ENCODE results near the gene ST6GALNAC3.

Gene ST6GALNAC3

GRCh38 chr1:76164165-76164564 is 89.6 kb downstream of the ST6GALNAC3 start:
- H4K5ac ChIP-seq (ENCODE audit: low read length) = no peak overlapping the region
- H3K36me3 ChIP-seq (ENCODE audit: control insufficient read depth, insufficient read depth, low read length) = no peaks in the 10 kb centered on the region
- no peak overlapping the region for H4K8ac ChIP-seq (ENCODE audit: low read depth, low read length)
- H3K27ac ChIP-seq (ENCODE audit: low read depth, low read length) = no peak overlapping the region
- no peak overlapping the region for H3K9ac ChIP-seq (ENCODE audit: low read length)
- H3K27me3 ChIP-seq (ENCODE audit: insufficient read depth, low read length, poor library complexity) = no peaks in the 10 kb centered on the region
- H2BK120ac ChIP-seq (ENCODE audit: low read depth, low read length) = no peak overlapping the region
- no peak overlapping the region for H3K23ac ChIP-seq (ENCODE audit: low read length)
- no peak overlapping the region for H2BK15ac ChIP-seq (replicated peaks; ENCODE audit: low read depth)
- H3K18ac ChIP-seq (ENCODE audit: low read length) = no peak overlapping the region
- no peak overlapping the region for H3K4me3 ChIP-seq (ENCODE audit: low read length)
- no peaks in the 10 kb centered on the region for H3K79me1 ChIP-seq (ENCODE audit: low read length)
- H3K4ac ChIP-seq (ENCODE audit: low read depth, low read length) = no peak overlapping the region
- no peaks in the 10 kb centered on the region for H3K4me1 ChIP-seq (ENCODE audit: control insufficient read depth, low read depth, low read length)
- no peak overlapping the region for H3K56ac ChIP-seq (ENCODE audit: low read length)
- no peak overlapping the region for H2BK5ac ChIP-seq (ENCODE audit: low read length)
- no peaks in the 10 kb centered on the region for H3K79me2 ChIP-seq (ENCODE audit: control insufficient read depth, insufficient read depth, low read length)
- DNase-seq = no peak
- no peak overlapping the region for H2AK5ac ChIP-seq (ENCODE audit: low read length)
- no peak overlapping the region for H3K4me2 ChIP-seq (ENCODE audit: low read length)

DNA sequence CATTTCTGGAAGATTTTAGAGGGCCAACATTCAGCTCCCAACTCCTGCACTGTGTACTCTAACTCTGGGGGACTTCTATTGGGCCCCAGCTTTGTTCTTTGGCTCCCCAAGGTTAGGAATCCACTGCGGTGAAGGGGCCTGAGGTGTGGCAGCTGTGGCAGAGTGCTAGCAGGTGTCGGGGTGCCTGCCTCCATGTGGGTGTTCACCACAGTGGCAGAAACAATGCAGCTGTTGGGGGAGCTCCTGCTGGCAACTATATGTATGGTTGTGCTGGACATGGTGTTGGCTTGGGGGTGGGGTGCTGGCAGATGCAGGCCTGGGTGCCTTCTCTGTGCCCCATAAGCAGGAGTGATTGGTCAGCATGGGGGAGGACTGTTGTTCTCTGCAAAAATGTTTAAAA is 95.5 kb downstream of the ST6GALNAC3 start:
- Histone ChIP-seq H4K8ac (ENCODE audit: low read depth, low read length) (no peak overlapping the region), H3K79me2 (ENCODE audit: control insufficient read depth, insufficient read depth, low read length) (no peaks in the 10 kb centered on the region), H2BK15ac (replicated peaks; ENCODE audit: low read depth) (no peak overlapping the region), H3K23ac (ENCODE audit: low read length) (no peak overlapping the region), H3K4ac (ENCODE audit: low read depth, low read length) (no peak overlapping the region), H3K27ac (ENCODE audit: low read depth, low read length) (no peak overlapping the region), H3K36me3 (ENCODE audit: control insufficient read depth, insufficient read depth, low read length) (no peaks in the 10 kb centered on the region), H3K4me2 (ENCODE audit: low read length) (no peak overlapping the region), H3K4me3 (ENCODE audit: low read length) (no peak overlapping the region), H2BK120ac (ENCODE audit: low read depth, low read length) (no peak overlapping the region), H3K79me1 (ENCODE audit: low read length) (no peaks in the 10 kb centered on the region), H3K27me3 (ENCODE audit: insufficient read depth, low read length, poor library complexity) (no peaks in the 10 kb centered on the region), H2AK5ac (ENCODE audit: low read length) (no peak overlapping the region), H4K5ac (ENCODE audit: low read length) (no peak overlapping the region), H2BK5ac (ENCODE audit: low read length) (no peak overlapping the region), H3K9ac (ENCODE audit: low read length) (no peak overlapping the region), H3K18ac (ENCODE audit: low read length) (no peak overlapping the region), H3K4me1 (ENCODE audit: control insufficient read depth, low read depth, low read length) (no peaks in the 10 kb centered on the region), H3K56ac (ENCODE audit: low read length) (no peak overlapping the region)
- no CpG with 5 or more reads among the region's 2 CpGs for WGBS (ENCODE audit: extremely low coverage, insufficient coverage, low lambda C conversion rate)
- DNase-seq = no peak

- H2BK120ac ChIP-seq (ENCODE audit: low read depth, low read length) = no peak overlapping the region
- H3K79me1 ChIP-seq (ENCODE audit: low read length) = no peaks in the 10 kb centered on the region
- no CpG with 5 or more reads among the region's 2 CpGs for WGBS (ENCODE audit: extremely low coverage, insufficient coverage, low lambda C conversion rate)
- H2AK5ac ChIP-seq (ENCODE audit: low read length) = no peak overlapping the region
- no peak overlapping the region for H3K4me3 ChIP-seq (ENCODE audit: low read length)
- no peak overlapping the region for H3K23ac ChIP-seq (ENCODE audit: low read length)
- H3K18ac ChIP-seq (ENCODE audit: low read length) = no peak overlapping the region
- H3K4me1 ChIP-seq (ENCODE audit: control insufficient read depth, low read depth, low read length) = no peaks in the 10 kb centered on the region
- no peak overlapping the region for H4K8ac ChIP-seq (ENCODE audit: low read depth, low read length)
- H3K56ac ChIP-seq (ENCODE audit: low read length) = no peak overlapping the region
- H3K4me2 ChIP-seq (ENCODE audit: low read length) = no peak overlapping the region
- no peak for DNase-seq
- no peaks in the 10 kb centered on the region for H3K36me3 ChIP-seq (ENCODE audit: control insufficient read depth, insufficient read depth, low read length)
- H2BK15ac ChIP-seq (replicated peaks; ENCODE audit: low read depth) = no peak overlapping the region
- H3K9ac ChIP-seq (ENCODE audit: low read length) = no peak overlapping the region
- H3K27me3 ChIP-seq (ENCODE audit: insufficient read depth, low read length, poor library complexity) = no peaks in the 10 kb centered on the region
- no peaks in the 10 kb centered on the region for H3K79me2 ChIP-seq (ENCODE audit: control insufficient read depth, insufficient read depth, low read length)
- no peak overlapping the region for H3K27ac ChIP-seq (ENCODE audit: low read depth, low read length)
- no peak overlapping the region for H4K5ac ChIP-seq (ENCODE audit: low read length)
- H3K4ac ChIP-seq (ENCODE audit: low read depth, low read length) = no peak overlapping the region
- no peak overlapping the region for H2BK5ac ChIP-seq (ENCODE audit: low read length)
These were observed 96.0 kb downstream of the ST6GALNAC3 start for GRCh38 chr1:76170513-76170912.

GRCh38 chr1:76176000-76176399 is 101.5 kb downstream of the ST6GALNAC3 start:
- Histone ChIP-seq H3K79me2 (ENCODE audit: control insufficient read depth, insufficient read depth, low read length) (no peaks in the 10 kb centered on the region), H2BK5ac (ENCODE audit: low read length) (no peak overlapping the region), H3K56ac (ENCODE audit: low read length) (no peak overlapping the region), H3K27me3 (ENCODE audit: insufficient read depth, low read length, poor library complexity) (no peaks in the 10 kb centered on the region), H2BK120ac (ENCODE audit: low read depth, low read length) (no peak overlapping the region), H4K8ac (ENCODE audit: low read depth, low read length) (no peak overlapping the region), H3K36me3 (ENCODE audit: control insufficient read depth, insufficient read depth, low read length) (no peaks in the 10 kb centered on the region), H3K18ac (ENCODE audit: low read length) (no peak overlapping the region), H3K4me2 (ENCODE audit: low read length) (no peak overlapping the region), H2BK15ac (replicated peaks; ENCODE audit: low read depth) (no peak overlapping the region), H3K4ac (ENCODE audit: low read depth, low read length) (no peak overlapping the region), H3K27ac (ENCODE audit: low read depth, low read length) (no peak overlapping the region), H3K23ac (ENCODE audit: low read length) (no peak overlapping the region), H3K4me1 (ENCODE audit: control insufficient read depth, low read depth, low read length) (no peaks in the 10 kb centered on the region), H3K4me3 (ENCODE audit: low read length) (no peak overlapping the region), H4K5ac (ENCODE audit: low read length) (no peak overlapping the region), H2AK5ac (ENCODE audit: low read length) (no peak overlapping the region), H3K79me1 (ENCODE audit: low read length) (no peaks in the 10 kb centered on the region), H3K9ac (ENCODE audit: low read length) (no peak overlapping the region)
- no CpG with 5 or more reads among the region's 2 CpGs for WGBS (ENCODE audit: extremely low coverage, insufficient coverage, low lambda C conversion rate)
- DNase-seq = no peak

- Histone ChIP-seq H3K27me3 (ENCODE audit: insufficient read depth, low read length, poor library complexity) (no peaks in the 10 kb centered on the region), H3K79me1 (ENCODE audit: low read length) (no peaks in the 10 kb centered on the region)
- DNase-seq = no peak
These were observed 103.1 kb downstream of the ST6GALNAC3 start for GRCh38 chr1:76177615-76178014.

DNA sequence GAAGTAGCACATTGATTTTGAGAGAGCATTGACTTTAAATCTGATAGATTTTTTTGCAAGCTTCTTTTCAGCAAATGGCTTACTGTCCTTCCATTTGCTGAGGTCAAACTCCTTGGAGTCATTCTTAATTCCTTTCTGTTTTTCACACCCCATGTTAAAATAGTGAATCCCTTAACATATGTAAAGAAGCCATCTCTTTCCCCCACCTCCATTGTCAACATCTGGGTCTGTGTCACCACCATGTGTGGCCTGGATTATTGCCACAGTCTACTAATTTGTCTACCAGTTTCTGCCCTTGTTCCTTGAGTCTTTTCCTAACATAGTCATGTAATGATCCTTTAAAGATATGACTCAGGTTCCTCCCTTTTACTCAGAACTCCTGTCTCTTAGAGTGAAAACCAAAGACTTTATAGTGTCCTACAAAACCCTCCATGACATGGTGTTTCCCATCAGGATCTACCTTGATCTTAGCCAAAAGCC is 104.7 kb downstream of the ST6GALNAC3 start:
- H4K8ac ChIP-seq (ENCODE audit: low read depth, low read length) = no peak overlapping the region
- H3K9ac ChIP-seq (ENCODE audit: low read length) = no peak overlapping the region
- no peak for DNase-seq
- H3K18ac ChIP-seq (ENCODE audit: low read length) = no peak overlapping the region
- H2BK120ac ChIP-seq (ENCODE audit: low read depth, low read length) = no peak overlapping the region
- H3K4ac ChIP-seq (ENCODE audit: low read depth, low read length) = no peak overlapping the region
- no peak overlapping the region for H2AK5ac ChIP-seq (ENCODE audit: low read length)
- H3K27ac ChIP-seq (ENCODE audit: low read depth, low read length) = no peak overlapping the region
- no peak overlapping the region for H2BK15ac ChIP-seq (replicated peaks; ENCODE audit: low read depth)
- no peaks in the 10 kb centered on the region for H3K79me2 ChIP-seq (ENCODE audit: control insufficient read depth, insufficient read depth, low read length)
- no peaks in the 10 kb centered on the region for H3K36me3 ChIP-seq (ENCODE audit: control insufficient read depth, insufficient read depth, low read length)
- no peak overlapping the region for H3K23ac ChIP-seq (ENCODE audit: low read length)
- H2BK5ac ChIP-seq (ENCODE audit: low read length) = no peak overlapping the region
- H3K4me3 ChIP-seq (ENCODE audit: low read length) = no peak overlapping the region
- no peak overlapping the region for H3K4me2 ChIP-seq (ENCODE audit: low read length)
- no peak overlapping the region for H3K56ac ChIP-seq (ENCODE audit: low read length)
- H4K5ac ChIP-seq (ENCODE audit: low read length) = no peak overlapping the region
- no peaks in the 10 kb centered on the region for H3K4me1 ChIP-seq (ENCODE audit: control insufficient read depth, low read depth, low read length)
- H3K79me1 ChIP-seq (ENCODE audit: low read length) = no peaks in the 10 kb centered on the region
- H3K27me3 ChIP-seq (ENCODE audit: insufficient read depth, low read length, poor library complexity) = no peaks in the 10 kb centered on the region

More at GRCh38 chr1:76177615-76178014, 103.1 kb downstream of the ST6GALNAC3 start:
- H3K4ac ChIP-seq (ENCODE audit: low read depth, low read length) = no peak overlapping the region
- no peak overlapping the region for H3K9ac ChIP-seq (ENCODE audit: low read length)
- H4K8ac ChIP-seq (ENCODE audit: low read depth, low read length) = no peak overlapping the region
- H2AK5ac ChIP-seq (ENCODE audit: low read length) = no peak overlapping the region
- H3K79me2 ChIP-seq (ENCODE audit: control insufficient read depth, insufficient read depth, low read length) = no peaks in the 10 kb centered on the region
- H4K5ac ChIP-seq (ENCODE audit: low read length) = no peak overlapping the region
- H3K4me1 ChIP-seq (ENCODE audit: control insufficient read depth, low read depth, low read length) = no peaks in the 10 kb centered on the region
- no peak overlapping the region for H3K18ac ChIP-seq (ENCODE audit: low read length)
- H3K56ac ChIP-seq (ENCODE audit: low read length) = no peak overlapping the region
- H3K27ac ChIP-seq (ENCODE audit: low read depth, low read length) = no peak overlapping the region
- H3K4me2 ChIP-seq (ENCODE audit: low read length) = no peak overlapping the region
- H2BK15ac ChIP-seq (replicated peaks; ENCODE audit: low read depth) = no peak overlapping the region
- WGBS (ENCODE audit: extremely low coverage, insufficient coverage, low lambda C conversion rate) = no CpG with 5 or more reads among the region's 8 CpGs
- no peak overlapping the region for H2BK5ac ChIP-seq (ENCODE audit: low read length)
- no peaks in the 10 kb centered on the region for H3K36me3 ChIP-seq (ENCODE audit: control insufficient read depth, insufficient read depth, low read length)
- H3K4me3 ChIP-seq (ENCODE audit: low read length) = no peak overlapping the region
- no peak overlapping the region for H2BK120ac ChIP-seq (ENCODE audit: low read depth, low read length)
- H3K23ac ChIP-seq (ENCODE audit: low read length) = no peak overlapping the region

Measured in mesendoderm (in vitro differentiated cells).